ENCODE data around the gene CDH3. TPM values are rescaled to one million over a fixed set of nuclear protein-coding genes. Genes with fewer than 3 reads are reported as not detected.

Gene CDH3
- total RNA-seq, 2 donors from 2014 or later, result 79.6 to 88.1 TPM

- Mint-ChIP-seq H3K27me3 (ENCODE audit: insufficient read depth) (no peaks in the 10 kb centered on the region), H3K36me3 (ENCODE audit: low read depth) (no peaks in the 10 kb centered on the region), H3K9me3 (peaks cover 3% of the 10 kb centered on the region), H3K4me3 (no peak overlapping the region), H3K27ac (no peak overlapping the region), H3K4me1 (peaks cover 6% of the 10 kb centered on the region)
- 86 to 88% methylated on average over 3 to 5 of the region's 5 CpGs for WGBS, 2 experiments (ENCODE audit: insufficient coverage in 1 of 2, insufficient read length in 1 of 2)
- H3K9me3 ChIP-seq (ENCODE audit: control insufficient read depth, low read length), result no peaks in the 10 kb centered on the region
- H3K36me3 ChIP-seq (ENCODE audit: control insufficient read depth, insufficient read depth, low read length), result no peaks in the 10 kb centered on the region
- H3K27me3 ChIP-seq (ENCODE audit: control insufficient read depth, insufficient read depth, low read length, poor library complexity, severe bottlenecking), result no peaks in the 10 kb centered on the region
- no peaks in the 10 kb centered on the region for H3K4me1 ChIP-seq (ENCODE audit: control insufficient read depth, insufficient read depth, low read length)
- no peak overlapping the region for H3K9ac ChIP-seq (ENCODE audit: extremely low read depth, low read length, poor library complexity, severe bottlenecking)
- H3K4me3 ChIP-seq (ENCODE audit: low read length), result no peak overlapping the region
- H3K27ac ChIP-seq (ENCODE audit: low read depth, low read length), result no peak overlapping the region
- no peak for TF ChIP-seq CTCF (conservative IDR thresholded peaks at IDR 0.05)
- DNase-seq, result peak; percentile 58
Observed at GRCh38 chr16:68605746-68606145, 39.4 kb upstream of the CDH3 start.

DNA sequence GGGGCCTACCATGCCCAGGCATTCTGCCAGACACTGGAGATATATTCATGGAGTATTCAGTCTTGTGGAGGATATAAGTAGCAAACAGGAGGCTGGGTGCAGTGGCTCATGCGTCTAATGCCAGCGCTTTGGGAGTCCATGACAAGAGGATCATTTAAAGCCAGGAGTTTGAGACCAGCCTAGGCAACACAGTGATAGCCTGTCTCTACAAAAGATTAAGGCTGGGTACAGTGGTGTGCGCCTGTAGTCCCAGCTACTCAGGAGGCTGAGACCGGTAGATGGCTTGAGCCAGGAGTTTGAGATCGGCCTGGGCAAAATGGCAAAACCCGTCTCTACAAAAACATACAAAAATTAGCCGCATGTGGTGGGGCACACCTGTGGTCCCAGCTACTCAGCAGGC is 37.7 kb upstream of the CDH3 start:
- Histone ChIP-seq H3K4me1 (ENCODE audit: control insufficient read depth, insufficient read depth, low read length) (no peaks in the 10 kb centered on the region), H3K27ac (ENCODE audit: low read depth, low read length) (no peak overlapping the region), H3K4me3 (ENCODE audit: low read length) (no peak overlapping the region), H3K27me3 (ENCODE audit: control insufficient read depth, insufficient read depth, low read length, poor library complexity, severe bottlenecking) (no peaks in the 10 kb centered on the region), H3K9ac (ENCODE audit: extremely low read depth, low read length, poor library complexity, severe bottlenecking) (no peak overlapping the region), H3K36me3 (ENCODE audit: control insufficient read depth, insufficient read depth, low read length) (no peaks in the 10 kb centered on the region), H3K9me3 (ENCODE audit: control insufficient read depth, low read length) (no peaks in the 10 kb centered on the region)
- peaks cover 3% of the 10 kb centered on the region for H3K9me3 Mint-ChIP-seq
- no peak for TF ChIP-seq CTCF (conservative IDR thresholded peaks at IDR 0.05)
- no peaks in the 10 kb centered on the region for H3K36me3 Mint-ChIP-seq (ENCODE audit: low read depth)
- DNase-seq, result no peak
- H3K4me3 Mint-ChIP-seq, result no peak overlapping the region
- WGBS, 2 experiments (ENCODE audit: insufficient coverage in 1 of 2, insufficient read length in 1 of 2), result 87 to 90% methylated on average over 7 of the region's 7 CpGs
- H3K27me3 Mint-ChIP-seq (ENCODE audit: insufficient read depth), result no peaks in the 10 kb centered on the region
- no peak overlapping the region for H3K27ac Mint-ChIP-seq
- H3K4me1 Mint-ChIP-seq, result peaks cover 6% of the 10 kb centered on the region

DNA sequence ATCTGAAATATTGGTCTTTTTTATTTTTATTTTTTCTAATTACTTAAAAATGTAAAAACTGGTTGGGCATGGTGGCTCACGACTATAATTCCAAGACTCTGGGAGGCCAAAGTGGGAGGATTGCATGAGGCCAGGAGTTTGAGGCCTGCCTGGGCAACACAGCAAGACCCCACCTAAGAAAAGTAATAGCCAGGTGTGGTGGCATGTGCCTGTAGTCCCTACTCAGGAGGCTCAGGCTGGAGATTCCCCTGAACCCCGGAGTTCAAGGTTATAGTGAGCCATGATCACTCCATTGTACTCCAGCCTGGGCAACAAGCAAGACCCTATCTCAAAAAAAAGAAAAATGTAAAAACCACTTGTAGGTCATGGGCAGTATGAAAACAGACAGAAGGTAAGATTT is 36.8 kb upstream of the CDH3 start:
- WGBS, 2 experiments (ENCODE audit: insufficient coverage in 1 of 2, insufficient read length in 1 of 2), result 91 to 100% methylated on average over 1 to 2 of the region's 2 CpGs
- no peak overlapping the region for H3K4me3 Mint-ChIP-seq
- H3K4me3 ChIP-seq (ENCODE audit: low read length), result no peak overlapping the region
- H3K27ac Mint-ChIP-seq, result no peak overlapping the region
- H3K27me3 ChIP-seq (ENCODE audit: control insufficient read depth, insufficient read depth, low read length, poor library complexity, severe bottlenecking), result no peaks in the 10 kb centered on the region
- H3K9me3 ChIP-seq (ENCODE audit: control insufficient read depth, low read length), result peaks cover 3% of the 10 kb centered on the region
- peaks cover 9% of the 10 kb centered on the region for H3K9me3 Mint-ChIP-seq
- no peak overlapping the region for H3K9ac ChIP-seq (ENCODE audit: extremely low read depth, low read length, poor library complexity, severe bottlenecking)
- no peaks in the 10 kb centered on the region for H3K4me1 ChIP-seq (ENCODE audit: control insufficient read depth, insufficient read depth, low read length)
- H3K4me1 Mint-ChIP-seq, result peaks cover 6% of the 10 kb centered on the region
- H3K27me3 Mint-ChIP-seq (ENCODE audit: insufficient read depth), result no peaks in the 10 kb centered on the region
- no peak overlapping the region for H3K27ac ChIP-seq (ENCODE audit: low read depth, low read length)
- no peaks in the 10 kb centered on the region for H3K36me3 ChIP-seq (ENCODE audit: control insufficient read depth, insufficient read depth, low read length)
- no peak for TF ChIP-seq CTCF (conservative IDR thresholded peaks at IDR 0.05)
- H3K36me3 Mint-ChIP-seq (ENCODE audit: low read depth), result no peaks in the 10 kb centered on the region
- DNase-seq, result no peak
